Hematopoietic multipotent progenitor cell treated with erythropoietin and hydrocortisone succinate and interleukin-3 and kit ligand, for 6 days (in vitro differentiated cells): ENCODE results near the gene SEPTIN7.

Experiments used
- DNase-seq: peaks from one replicate; pipeline ENCODE4 v3.0.0-alpha.2; 2015

SEPTIN7 gene

GRCh38 chr7:35839860-35840854 lies 39.3 kb downstream of the SEPTIN7 start:
- DNase-seq: no peak

DNA sequence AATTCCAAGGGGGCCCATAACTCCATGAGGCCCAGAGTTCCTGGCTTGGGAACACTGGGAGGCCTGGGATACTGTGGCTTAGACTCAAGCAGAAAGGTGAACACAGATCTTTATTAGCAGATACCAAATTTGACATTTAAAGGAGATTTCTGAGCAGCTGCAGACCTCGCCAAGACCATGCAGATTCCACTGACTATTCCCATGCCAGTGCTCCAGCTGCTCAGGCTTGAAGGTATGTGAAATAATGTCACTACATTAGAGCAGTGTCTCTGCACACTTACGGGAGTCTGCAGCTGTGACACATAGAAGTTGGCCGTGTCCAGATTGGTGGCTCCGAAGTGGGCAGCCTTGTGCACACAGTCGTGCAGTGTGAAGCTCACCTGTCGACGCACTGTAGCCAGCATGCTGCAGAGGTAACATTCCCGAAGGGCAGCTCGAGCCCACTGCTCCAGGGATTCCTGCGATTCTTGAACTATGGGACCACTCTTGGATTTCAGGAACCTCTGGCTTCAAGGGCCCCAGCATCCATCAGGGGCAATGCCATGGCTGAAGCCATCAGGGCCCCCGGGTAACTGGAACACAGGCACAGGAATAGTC lies 46.1 kb downstream of the SEPTIN7 start:
- no peak for DNase-seq

DNA sequence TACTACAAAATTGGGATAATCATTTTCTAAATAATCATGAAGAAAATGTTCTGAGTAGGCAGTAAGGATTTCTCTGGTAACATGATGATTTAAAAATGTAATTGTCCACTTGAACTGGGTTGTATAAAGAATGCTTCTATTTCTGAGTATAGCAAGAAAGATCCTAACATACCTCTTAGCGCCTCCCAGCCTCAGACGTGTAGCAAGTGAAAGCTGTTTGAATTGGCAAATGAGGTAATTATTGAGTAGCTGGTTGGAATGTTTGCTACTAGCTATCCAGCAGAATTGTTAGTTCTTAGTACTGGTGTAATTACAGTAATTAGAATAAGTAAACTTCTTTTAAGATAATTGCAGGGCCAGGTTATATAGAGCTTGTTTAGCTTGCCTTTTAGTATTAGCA lies 47.9 kb downstream of the SEPTIN7 start:
- no peak for DNase-seq

DNA sequence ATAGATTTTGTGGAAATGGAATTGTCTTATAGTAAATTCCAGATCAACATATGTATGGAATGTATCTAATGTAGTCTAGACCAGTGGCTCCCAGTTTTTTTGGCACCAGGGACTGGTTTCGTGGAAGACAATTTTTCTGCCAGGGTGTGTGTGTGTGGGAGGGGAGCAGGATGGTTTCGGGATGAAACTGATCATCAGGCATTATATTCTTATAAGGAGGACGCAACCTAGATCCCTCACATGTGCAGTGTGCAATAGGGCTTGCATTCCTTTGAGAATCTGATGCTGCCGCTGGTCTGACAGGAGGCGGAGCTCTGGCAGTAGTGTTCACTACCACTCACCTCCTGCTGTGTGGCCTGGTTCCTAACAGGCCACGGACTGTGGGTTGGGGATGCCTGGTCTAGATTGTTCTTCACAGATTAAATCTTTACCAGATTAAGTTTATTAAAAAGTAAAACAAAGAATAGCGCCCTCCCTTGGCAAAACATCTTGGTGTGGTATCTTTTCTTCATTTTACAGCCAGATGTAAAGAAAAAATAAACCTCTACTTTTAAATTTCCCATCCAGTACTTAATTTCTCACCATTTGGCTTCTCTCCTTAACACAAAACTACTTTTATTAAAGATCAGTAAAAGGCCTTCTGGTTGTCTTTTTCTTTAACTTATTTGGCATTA lies 48.4 kb downstream of the SEPTIN7 start:
- DNase-seq: no peak

- DNase-seq: no peak
Observed at GRCh38 chr7:35849954-35850353, 49.1 kb downstream of the SEPTIN7 start.
